Sigmoid colon (tissue), 4 donors: ENCODE data around the gene UPK1A.

Source experiments
- CTCF ChIP-seq, 4 experiments: fragments of 450-650 bp in 3 of 4; fragments of 200-600 bp in 1 of 4; IDR thresholded peaks; one replicate each; pipeline ENCODE4 v1.5.1; 2016 to 2019; ENCODE audit warnings: antibody characterized with exemption in 4 of 4, mild to moderate bottlenecking in 3 of 4, moderate library complexity in 2 of 4
- EP300 ChIP-seq, 4 donors: sonication (generic); formaldehyde crosslinking; IDR thresholded peaks; one replicate each; pipeline ENCODE4 v1.6.1; 2017; ENCODE audit warnings: antibody characterized with exemption in 4 of 4
- POLR2A ChIP-seq, 2 donors: fragments of 450-650 bp; IDR thresholded peaks; one replicate each; pipeline ENCODE4 v1.6.1; 2016; ENCODE audit warnings: antibody characterized with exemption in 2 of 2, mild to moderate bottlenecking in 2 of 2, moderate library complexity in 2 of 2

GRCh38 chr19:35727053-35727955, 61.0 kb downstream of the UPK1A start:
- TF ChIP-seq EP300 (IDR thresholded peaks at IDR 0.05) (no peak), CTCF (IDR thresholded peaks at IDR 0.05) (no peak), POLR2A (IDR thresholded peaks at IDR 0.05) (no peak)
